Activated gamma-delta T cell treated with anti-CD3 and anti-CD28 coated beads, Interleukin-2, amount 50 U/mL, for 16 hours (primary cell): Measurements from ENCODE around the gene LRRK1.

Experiments used
- DNase-seq: peaks from one replicate; pipeline ENCODE4 v3.0.0-alpha.2; 2020; ENCODE audit warnings: low read depth

Gene LRRK1

DNA sequence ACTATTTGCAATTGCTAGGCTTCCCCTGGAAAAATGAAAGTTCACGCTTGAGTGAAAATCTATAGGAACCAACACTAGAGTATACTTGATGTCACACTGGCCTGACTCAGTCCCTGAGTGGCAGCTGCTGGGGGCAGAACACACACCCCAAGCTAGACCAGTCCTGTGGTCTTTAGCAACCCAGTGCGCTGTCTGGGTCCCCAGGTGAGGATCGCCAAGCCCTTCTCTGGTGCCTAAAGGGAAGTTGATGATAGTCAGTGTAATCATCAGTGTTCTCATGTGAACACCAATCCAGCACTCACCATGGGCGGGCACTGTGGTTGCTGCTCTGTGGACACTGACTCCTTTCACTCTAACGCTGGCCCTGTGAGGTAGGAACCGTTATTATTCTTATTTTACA is 28.3 kb upstream of the LRRK1 start:
- no peak for DNase-seq

DNA sequence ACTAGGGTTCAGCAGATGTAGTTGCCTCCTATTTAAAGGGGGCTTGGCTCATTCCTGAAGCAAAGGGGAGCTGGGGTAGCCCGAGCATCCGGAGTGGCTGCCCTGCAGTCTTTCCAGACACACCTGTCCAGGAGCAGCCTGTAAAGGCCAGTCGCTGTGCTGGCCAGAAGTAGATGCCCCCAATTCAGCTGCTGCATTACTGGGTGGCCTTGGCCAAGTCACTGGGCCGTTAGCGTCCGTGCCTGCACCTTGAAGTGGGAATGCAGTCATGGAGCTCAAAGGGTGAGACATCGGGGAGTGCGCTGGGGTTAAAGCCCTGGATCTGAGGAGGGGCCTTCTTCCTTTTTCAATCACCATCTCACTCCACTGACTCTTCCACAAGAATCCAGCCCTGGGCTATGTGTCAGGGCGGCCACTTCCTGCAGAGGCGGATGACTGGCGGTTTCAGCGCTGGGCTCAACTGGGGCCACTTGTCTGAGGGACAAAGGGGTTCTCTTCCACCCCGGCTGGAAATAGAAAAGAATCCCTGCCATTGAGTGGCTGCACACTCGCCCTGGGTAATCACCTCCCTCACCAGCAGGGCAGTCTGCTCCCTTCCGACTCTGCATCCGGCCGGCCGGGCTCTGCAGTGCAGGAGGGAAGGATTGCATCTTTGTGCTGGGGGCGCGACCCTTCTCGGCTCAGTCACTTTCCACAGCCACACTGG is 27.7 kb upstream of the LRRK1 start:
- no peak for DNase-seq

DNA sequence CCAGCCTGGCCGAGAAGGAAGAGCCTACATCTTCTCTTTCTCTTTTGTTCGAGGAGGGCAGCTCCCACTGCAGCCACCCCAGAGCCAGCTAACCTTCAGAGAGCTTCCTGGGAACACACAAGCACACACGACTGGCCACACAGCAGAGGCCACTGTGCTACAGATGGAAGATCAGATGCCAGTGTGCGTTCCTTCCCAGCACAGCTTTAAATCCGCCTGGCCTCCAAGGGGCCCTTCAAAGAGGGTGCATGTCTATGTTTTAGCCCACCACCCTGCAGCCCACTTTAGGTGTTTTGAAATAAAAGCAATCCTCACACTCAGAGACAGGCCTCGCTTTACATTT is 27.2 kb upstream of the LRRK1 start:
- DNase-seq: no peak

GRCh38 chr15:100893261-100893963 is 25.7 kb upstream of the LRRK1 start:
- DNase-seq: no peak

DNA sequence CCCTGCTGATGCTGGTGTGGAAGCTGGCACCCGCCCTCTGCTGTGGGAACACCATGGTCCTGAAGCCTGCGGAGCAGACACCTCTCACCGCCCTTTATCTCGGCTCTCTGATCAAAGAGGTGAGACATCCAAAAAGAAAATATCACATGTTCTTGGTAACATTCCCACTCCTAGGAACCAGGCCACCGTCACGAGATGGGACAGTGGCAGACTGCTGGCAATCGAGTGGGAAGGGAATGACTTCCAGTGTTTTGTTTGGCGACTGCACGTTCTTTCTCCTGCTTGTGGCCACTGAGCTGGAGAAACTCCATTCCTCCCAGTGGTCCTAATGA is 25.2 kb upstream of the LRRK1 start:
- DNase-seq: no peak

GRCh38 chr15:100895721-100896120 is 23.4 kb upstream of the LRRK1 start:
- no peak for DNase-seq

DNA sequence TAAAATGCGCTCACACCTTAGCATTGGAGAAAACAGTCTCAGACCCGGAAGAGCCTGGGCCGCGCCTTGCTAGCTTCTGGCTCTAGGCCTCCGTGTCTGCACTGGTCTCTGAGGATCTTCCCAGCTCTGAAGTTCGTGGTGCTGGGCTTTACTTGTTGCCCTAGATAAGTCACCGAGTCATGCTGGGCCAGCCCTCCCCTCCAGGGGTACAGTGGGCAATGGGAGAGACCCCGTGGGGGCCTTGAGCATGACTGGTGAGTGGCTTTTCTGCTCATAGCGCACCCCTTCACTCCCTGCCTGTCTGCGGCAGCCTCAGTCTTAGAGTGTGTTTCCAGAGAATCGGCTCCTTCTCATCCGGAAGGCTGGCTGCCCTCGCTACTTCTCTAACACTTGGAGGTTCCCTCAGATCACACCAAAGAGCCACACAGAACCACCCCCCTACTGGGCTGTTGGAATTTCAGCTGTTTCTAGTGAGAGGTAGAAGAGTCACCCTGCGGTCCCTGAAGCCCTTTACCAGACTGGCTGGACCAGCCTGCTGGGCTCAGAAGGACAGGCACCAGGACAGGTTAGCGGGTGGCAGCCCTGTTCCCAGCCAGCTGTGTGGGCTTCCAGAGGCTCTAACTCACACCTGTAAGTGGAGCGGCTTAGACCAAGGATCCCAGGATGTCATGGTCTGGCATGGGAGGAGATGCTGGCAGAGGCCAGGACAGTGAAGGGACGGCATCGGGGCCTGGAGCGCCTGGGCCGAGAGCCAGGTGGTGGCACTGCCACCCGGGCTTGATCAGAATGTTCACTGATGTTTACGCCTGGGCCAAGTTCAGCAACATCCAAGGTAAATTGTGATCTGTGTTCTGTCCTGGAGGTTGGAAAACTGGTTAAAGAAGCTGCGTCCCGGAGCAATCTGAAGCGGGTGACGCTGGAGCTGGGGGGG is 21.7 kb upstream of the LRRK1 start:
- no peak for DNase-seq

GRCh38 chr15:100898152-100898490 is 21.0 kb upstream of the LRRK1 start:
- DNase-seq: no peak

DNA sequence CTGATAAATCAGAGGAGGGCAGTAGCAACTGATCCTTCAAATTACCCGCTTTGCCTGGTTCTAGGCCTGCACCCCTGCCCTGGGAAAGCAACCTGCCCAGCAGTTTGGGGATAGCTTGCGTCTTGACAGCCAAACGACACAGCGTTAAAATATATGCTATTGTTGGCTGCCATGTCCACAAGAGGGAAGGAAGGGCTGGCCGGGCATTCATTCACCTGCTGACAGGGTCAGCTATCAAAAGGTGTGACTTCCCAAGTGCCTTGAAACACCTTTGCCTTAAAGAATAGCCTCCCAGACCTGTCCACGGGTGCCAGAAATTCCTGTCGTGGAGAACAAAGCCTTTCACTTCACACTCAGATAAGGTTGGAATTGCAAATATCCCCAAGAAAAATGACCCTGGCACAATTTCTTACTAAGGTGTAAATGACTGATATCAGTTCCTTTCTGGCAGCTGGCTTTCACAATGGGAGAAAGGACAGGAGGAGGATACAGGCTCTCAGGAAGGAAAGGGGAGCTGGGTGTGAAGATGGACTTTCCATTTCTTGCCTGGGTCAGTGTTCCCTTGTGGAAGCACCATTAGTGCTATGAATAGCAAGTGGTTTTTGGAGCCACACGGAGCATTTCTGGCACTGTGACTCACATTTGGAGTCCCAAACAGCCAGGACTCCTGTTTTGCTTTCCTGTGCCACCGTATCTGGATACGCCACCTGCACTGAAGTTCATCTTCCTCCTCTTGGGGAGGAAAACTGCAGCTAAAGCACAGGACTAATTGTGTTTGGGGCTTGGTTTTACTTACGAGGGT is 20.3 kb upstream of the LRRK1 start:
- DNase-seq: no peak

DNA sequence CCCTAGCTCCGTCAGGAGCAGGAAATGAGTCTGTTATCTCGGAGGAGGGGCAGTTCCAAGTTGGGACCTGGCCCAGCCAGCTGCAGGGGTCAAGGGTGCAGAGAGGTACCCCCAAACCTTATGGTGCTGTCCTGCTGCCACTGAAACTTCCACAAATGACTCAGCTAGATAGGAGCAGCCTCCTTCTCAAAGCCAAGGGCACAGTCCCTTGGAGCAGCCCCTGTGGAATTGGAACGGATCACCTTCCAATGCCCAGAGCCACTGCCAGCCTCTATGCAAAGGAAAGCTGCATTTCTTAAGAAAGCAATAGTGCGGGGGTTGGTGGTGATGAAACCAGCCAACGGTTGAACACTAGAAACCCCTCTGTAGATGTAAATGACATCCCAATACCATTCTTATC is 19.6 kb upstream of the LRRK1 start:
- no peak for DNase-seq

DNA sequence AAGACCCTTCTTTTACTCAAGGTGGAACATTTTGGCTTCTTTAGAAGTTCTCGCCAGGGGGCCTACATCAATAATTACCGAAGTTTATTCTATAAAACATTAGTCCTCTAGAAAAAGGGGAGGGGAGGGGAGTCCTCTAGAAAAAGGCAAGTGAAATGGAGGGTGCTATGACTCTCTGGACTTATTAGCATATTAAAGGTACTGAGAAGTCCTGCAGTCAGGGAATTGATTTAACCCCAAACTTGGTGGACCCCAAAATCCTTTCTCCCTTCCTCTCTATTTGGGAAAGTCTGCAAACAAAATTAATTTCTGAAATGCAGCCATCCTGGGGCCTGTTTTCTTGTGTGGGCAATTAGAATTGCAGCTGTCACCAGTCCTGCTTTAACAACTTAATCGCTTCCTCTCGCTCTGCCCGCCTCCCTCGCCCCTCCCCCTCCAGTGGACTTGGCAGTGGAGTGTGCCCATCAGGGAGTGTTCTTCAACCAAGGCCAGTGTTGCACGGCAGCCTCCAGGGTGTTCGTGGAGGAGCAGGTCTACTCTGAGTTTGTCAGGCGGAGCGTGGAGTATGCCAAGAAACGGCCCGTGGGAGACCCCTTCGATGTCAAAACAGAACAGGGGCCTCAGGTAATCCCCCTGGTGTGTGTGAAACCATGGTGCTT is 18.9 kb upstream of the LRRK1 start:
- DNase-seq: no peak

DNA sequence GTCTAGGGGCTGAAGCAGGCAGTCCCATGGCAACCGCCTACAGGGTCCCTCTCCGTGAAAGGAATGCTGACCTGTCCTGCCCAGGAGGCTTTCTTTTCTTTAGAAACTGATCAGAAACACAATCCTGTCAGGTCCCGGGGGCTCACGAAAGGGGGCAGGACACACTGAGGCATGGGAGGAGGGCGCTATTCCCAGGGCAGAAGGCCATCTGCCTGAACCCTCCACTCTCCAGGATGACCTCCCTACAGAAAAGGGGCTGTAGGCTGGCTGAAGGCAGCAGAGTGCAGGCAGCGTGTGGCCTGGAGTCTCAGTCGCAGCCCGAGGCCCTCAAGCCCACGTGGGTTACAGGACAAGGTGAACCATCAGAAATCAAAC is 18.4 kb upstream of the LRRK1 start:
- no peak for DNase-seq

GRCh38 chr15:100901296-100901695 is 17.9 kb upstream of the LRRK1 start:
- no peak for DNase-seq

DNA sequence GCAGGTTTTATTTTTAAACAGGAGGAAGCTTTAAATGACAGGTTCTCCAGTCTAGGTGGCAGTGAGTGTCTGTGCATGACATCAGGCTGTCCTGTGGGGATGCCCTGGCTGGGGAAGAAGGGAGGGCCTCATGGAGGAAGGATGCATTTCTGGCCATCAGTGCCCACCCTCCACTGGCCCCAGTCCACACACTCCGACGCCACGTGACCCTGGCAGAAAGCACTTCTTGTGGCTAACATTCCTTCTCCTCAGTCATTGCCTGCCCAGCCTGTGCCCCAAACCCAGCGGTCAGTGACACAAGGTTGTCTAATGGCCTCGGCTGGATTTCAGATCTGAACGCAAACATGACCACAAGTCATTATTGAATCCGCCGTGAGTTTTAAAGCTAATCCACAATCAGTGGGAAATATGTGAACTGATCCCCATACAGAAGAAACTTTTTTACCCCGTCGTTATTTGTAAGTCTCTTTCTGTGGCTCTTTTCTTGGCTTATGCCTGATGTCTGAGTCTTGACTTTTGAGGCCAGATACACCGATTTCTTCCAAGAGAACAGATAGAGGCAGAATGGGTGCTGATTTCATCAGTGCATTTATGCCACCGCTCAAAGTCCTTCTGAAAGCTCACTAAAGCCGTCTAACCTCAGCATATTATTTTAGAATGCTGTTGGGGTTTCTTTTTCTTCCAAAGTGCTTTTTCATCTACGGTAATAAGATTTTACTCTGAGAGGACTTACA is 17.3 kb upstream of the LRRK1 start:
- DNase-seq: no peak

GRCh38 chr15:100902436-100903167 is 16.6 kb upstream of the LRRK1 start:
- DNase-seq: no peak

- DNase-seq: no peak
Observed at GRCh38 chr15:100903168-100903554, 16.0 kb upstream of the LRRK1 start.

GRCh38 chr15:100905850-100906249 is 13.3 kb upstream of the LRRK1 start:
- DNase-seq: no peak

GRCh38 chr15:100908466-100908865 is 10.7 kb upstream of the LRRK1 start:
- DNase-seq: no peak

- no peak for DNase-seq
Observed at GRCh38 chr15:100909565-100909964, 9.6 kb upstream of the LRRK1 start.
